GM12873 (cell line): ENCODE results near the gene GALK2.

Experiments
- TF ChIP-seq, protein P1 (sequence below): IDR thresholded peaks from 2 replicates; pipeline ENCODE4 v1.5.1; 2012; ENCODE audit warnings: low read depth, mild to moderate bottlenecking, moderate library complexity, low read length, control low read depth; ENCODE audit not compliant: insufficient read depth; ENCODE audit errors: missing control alignments

GALK2 gene

DNA sequence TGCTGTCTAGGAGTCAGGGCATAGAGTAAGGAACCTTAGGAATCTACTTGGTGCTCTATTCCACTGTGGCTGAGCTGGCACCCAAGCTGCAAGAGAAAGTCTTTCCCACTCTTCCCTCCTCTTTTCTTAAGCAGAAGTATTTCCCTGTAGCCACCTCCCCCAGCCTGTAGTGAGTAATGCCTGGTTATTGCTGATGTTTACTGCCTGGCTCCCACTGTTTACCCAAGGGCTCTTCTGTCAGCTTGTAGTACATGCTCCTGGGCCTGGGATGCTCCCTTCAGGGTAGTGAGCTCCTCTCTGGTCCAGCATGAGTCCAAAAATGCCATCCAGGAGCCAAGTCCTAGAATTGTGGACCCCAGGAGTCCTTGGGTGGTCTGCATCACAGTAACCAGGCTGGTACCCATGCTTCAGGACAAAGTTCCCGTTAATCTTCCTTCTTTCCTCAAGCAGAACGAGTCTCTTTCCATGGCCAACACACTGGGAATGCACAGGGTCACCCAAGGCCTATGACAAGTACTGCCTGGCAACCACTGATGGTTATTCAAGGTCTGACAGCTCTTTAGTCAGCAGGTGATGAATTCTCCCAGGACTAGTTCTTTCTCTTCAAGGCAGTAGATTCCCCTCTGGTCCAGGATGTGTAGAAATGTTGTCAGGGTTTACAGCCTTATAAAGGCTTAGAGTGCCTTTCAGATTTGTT is 17.6 kb downstream of the GALK2 start:
- TF ChIP-seq, protein P1, sequence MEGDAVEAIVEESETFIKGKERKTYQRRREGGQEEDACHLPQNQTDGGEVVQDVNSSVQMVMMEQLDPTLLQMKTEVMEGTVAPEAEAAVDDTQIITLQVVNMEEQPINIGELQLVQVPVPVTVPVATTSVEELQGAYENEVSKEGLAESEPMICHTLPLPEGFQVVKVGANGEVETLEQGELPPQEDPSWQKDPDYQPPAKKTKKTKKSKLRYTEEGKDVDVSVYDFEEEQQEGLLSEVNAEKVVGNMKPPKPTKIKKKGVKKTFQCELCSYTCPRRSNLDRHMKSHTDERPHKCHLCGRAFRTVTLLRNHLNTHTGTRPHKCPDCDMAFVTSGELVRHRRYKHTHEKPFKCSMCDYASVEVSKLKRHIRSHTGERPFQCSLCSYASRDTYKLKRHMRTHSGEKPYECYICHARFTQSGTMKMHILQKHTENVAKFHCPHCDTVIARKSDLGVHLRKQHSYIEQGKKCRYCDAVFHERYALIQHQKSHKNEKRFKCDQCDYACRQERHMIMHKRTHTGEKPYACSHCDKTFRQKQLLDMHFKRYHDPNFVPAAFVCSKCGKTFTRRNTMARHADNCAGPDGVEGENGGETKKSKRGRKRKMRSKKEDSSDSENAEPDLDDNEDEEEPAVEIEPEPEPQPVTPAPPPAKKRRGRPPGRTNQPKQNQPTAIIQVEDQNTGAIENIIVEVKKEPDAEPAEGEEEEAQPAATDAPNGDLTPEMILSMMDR = no peak

DNA sequence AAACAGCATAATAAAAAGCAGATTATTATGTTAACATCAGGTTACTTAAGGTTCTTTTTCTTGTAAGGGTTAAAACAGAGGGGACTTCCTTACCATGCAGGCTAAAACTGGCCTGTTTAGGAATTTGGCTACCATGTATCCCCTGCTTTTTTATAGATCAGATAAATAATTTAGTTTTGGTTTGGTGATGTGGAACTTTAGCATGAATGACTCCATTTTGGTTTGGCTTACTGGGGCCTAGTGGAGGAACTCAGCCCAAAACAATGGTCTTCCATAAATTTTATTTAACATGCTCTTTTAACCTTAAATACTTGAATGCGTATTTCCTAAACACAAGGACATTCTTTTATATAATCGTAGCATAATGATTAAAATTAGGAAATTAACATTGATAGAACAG is 18.9 kb downstream of the GALK2 start:
- TF ChIP-seq, protein P1 = no peak

DNA sequence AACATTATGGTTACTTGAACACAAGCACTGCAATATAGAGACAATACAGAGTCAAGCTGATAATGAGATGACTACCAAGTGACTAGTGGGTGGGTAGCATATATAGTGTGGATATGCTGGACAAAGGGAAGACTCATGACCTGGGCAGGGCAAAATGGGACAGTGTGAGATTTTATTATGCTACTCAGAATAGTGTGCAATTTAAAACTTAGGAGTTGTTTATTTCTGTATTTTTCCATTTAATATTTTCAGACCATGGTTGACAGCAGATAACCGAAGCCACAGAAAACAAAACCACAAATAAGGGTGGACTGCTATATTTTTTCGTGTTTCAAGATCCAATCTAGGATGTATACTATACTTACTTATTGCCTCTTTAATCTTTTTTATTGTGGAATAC is 19.6 kb downstream of the GALK2 start:
- TF ChIP-seq, protein P1 = no peak

DNA sequence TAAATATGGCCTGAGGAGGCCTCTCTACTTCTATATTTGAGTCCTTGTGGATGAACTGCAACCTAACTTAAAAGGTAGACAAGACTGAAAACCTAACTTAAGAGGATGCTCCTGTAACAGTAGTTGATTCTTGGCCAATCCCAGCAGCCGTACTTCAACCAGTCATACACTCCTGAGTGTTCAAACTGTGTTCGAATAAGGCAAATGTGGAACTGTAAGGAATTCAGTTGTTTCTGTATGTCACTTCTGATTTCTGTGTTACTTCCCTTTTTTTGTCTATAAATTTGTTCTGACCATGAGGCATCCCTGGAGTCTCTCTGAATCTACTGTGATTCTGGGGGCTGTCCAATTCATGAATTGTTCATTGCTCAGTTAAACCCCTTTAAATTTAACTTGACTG is 20.5 kb downstream of the GALK2 start:
- TF ChIP-seq, protein P1 = no peak

DNA sequence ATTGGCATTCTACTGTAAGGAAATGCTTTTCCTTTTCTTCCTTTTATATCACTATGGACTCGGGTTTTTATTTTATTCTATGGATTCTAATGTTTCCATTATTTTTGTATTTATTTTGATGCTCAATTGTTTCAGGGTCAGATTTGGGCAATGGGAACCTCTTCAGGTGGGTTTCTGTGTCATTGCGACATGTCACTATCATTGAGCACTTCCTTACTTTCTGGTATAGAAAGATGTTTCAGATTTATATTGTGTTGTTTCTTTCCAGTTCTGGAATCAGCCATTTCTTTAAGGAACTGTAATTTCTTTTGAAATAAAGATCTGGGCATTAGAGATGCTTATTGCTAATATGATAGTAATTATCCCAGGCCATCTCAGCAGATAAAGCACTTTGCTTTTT is 21.8 kb downstream of the GALK2 start:
- TF ChIP-seq, protein P1 = no peak

DNA sequence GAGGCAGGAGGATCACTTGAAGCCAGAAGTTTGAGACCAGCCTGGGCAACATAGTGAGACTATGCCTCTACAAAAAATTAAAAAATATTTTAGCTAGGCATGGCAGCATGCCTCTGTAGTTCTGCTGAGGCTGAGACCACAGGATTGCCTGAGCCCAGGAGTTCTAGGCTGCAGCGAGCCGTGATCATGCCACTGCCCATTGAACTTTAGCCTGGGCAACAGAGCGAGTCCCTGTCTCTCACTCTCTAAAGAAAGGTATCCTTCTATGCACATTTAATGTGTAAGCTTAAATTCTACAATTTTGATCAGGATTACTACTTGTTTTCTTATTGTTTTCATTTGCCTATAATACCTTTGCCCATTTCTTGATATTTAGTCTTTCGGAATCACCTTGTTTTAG is 26.8 kb downstream of the GALK2 start:
- TF ChIP-seq, protein P1 = no peak

DNA sequence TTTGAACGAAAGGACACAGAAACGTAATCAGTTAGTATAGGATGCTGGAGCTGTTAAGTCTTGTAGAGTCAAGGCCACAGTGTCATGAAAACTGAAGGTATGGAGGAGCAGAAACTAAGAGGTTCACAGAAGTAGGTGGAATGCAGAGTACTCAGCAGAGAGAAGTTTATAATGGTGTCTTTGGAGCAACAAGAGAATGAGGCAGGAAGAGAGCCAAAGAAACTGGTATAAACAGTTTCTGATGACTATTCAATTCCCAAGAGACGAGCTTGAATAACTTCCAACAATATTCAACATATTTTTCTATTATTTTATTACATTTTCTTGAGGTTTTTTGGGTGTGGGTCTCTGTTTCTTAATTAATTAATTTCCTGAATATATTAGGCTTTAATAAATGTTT is 29.6 kb downstream of the GALK2 start:
- TF ChIP-seq, protein P1 = no peak
